NCI-H2107 (cell line): ENCODE results near the gene NCL.
A peak's percentile ranks its signal among the peaks of the same experiment; 100 is the strongest.
"Not testable (repeated sequence)": the region's sequence is repeated elsewhere in the genome, so short reads cannot be mapped to it uniquely, and the experiment has no call there.

Experiments used
- DNase-seq: peaks from one replicate; lab custom pipeline; 2025; lab: John Stamatoyannopoulos, UW

Gene NCL

GRCh38 chr2:231430437-231430836 is 33.8 kb downstream of the NCL start:
- not testable (repeated sequence) for DNase-seq

GRCh38 chr2:231429901-231430300 is 34.4 kb downstream of the NCL start:
- no peak for DNase-seq

- DNase-seq: no peak
Observed at GRCh38 chr2:231429152-231429551, 35.1 kb downstream of the NCL start.

GRCh38 chr2:231427116-231427515 is 37.2 kb downstream of the NCL start:
- DNase-seq: no peak

GRCh38 chr2:231425811-231426703 is 38.2 kb downstream of the NCL start:
- DNase-seq: no peak

GRCh38 chr2:231425291-231425810 is 38.9 kb downstream of the NCL start:
- DNase-seq: no peak

GRCh38 chr2:231423176-231423575 is 41.1 kb downstream of the NCL start:
- DNase-seq: no peak

GRCh38 chr2:231422056-231422455 is 42.2 kb downstream of the NCL start:
- no peak for DNase-seq

- no peak for DNase-seq
Observed at GRCh38 chr2:231421051-231421580, 43.2 kb downstream of the NCL start.

- DNase-seq: no peak
Observed at GRCh38 chr2:231418820-231419640, 45.3 kb downstream of the NCL start.

- no peak for DNase-seq
Observed at GRCh38 chr2:231415029-231415428, 49.3 kb downstream of the NCL start.

GRCh38 chr2:231413921-231414476 is 50.3 kb downstream of the NCL start:
- no peak for DNase-seq

GRCh38 chr2:231413456-231413855 is 50.8 kb downstream of the NCL start:
- no peak for DNase-seq

GRCh38 chr2:231412618-231412963 is 51.7 kb downstream of the NCL start:
- no peak for DNase-seq

GRCh38 chr2:231411831-231412617 is 52.3 kb downstream of the NCL start:
- DNase-seq: peak; percentile 70

GRCh38 chr2:231411237-231411636 is 53.0 kb downstream of the NCL start:
- no peak for DNase-seq

- no peak for DNase-seq
Observed at GRCh38 chr2:231410293-231411004, 53.8 kb downstream of the NCL start.

- DNase-seq: no peak
Observed at GRCh38 chr2:231409776-231410175, 54.5 kb downstream of the NCL start.

- not testable (repeated sequence) for DNase-seq
Observed at GRCh38 chr2:231408304-231408703, 56.0 kb downstream of the NCL start.

GRCh38 chr2:231407686-231408085 is 56.6 kb downstream of the NCL start:
- not testable (repeated sequence) for DNase-seq
